Fibroblast of lung (primary cell): ENCODE data around the gene BORCS6. TPM values are rescaled to one million over a fixed set of nuclear protein-coding genes. Genes with fewer than 3 reads are reported as not detected.
"Not testable (repeated sequence)": the region's sequence is repeated elsewhere in the genome, so short reads cannot be mapped to it uniquely, and the experiment has no call there.

Experiments used
- DNase-seq, 2 donors: peaks; one replicate each; pipeline versions ENCODE4 v3.0.0 to v3.0.0-alpha.2; 2010; ENCODE audit warnings: low read depth in 2 of 2
- H2AFZ ChIP-seq: 2 replicates; pipeline ENCODE4 v1.5.1; 2012; ENCODE audit warnings: low read length, control low read depth, inconsistent platforms
- H3K27ac ChIP-seq: 2 replicates; pipeline ENCODE4 v1.5.1; 2011; ENCODE audit warnings: low read length, control low read depth; ENCODE audit not compliant: insufficient read depth
- H3K27me3 ChIP-seq: 2 replicates; pipeline ENCODE4 v1.5.1; 2011; ENCODE audit warnings: mild to moderate bottlenecking, low read length; ENCODE audit not compliant: control insufficient read depth, insufficient read depth
- H3K36me3 ChIP-seq: 2 replicates; pipeline ENCODE4 v1.5.1; 2011; ENCODE audit warnings: low read length; ENCODE audit not compliant: control insufficient read depth, insufficient read depth
- H3K4me1 ChIP-seq: 2 replicates; pipeline ENCODE4 v1.5.1; 2011; ENCODE audit warnings: low read length; ENCODE audit not compliant: control insufficient read depth, insufficient read depth; ENCODE audit errors: extremely low read depth
- H3K4me2 ChIP-seq: 2 replicates; pipeline ENCODE4 v1.5.1; 2011; ENCODE audit warnings: low read length, control low read depth; ENCODE audit not compliant: insufficient read depth; ENCODE audit errors: extremely low read depth
- H3K4me3 ChIP-seq, 4 experiments: fragments of 200-600 bp in 1 of 4; sonication (generic) in 1 of 4; replicated peaks in 1 of 4; 2 replicates each; pipeline ENCODE4 v1.5.1; 2011 to 2016; ENCODE audit warnings: low read length in 4 of 4, low read depth in 3 of 4, mild to moderate bottlenecking in 3 of 4, control low read depth in 2 of 4, inconsistent platforms in 1 of 4, mixed read lengths in 1 of 4; ENCODE audit not compliant: insufficient read depth in 1 of 4; ENCODE audit errors: control extremely low read depth in 1 of 4
- H3K79me2 ChIP-seq: 2 replicates; pipeline ENCODE4 v1.5.1; 2012; ENCODE audit warnings: mild to moderate bottlenecking, low read length, inconsistent platforms; ENCODE audit not compliant: control insufficient read depth, insufficient read depth
- H3K9ac ChIP-seq: 2 replicates; pipeline ENCODE4 v1.5.1; 2011; ENCODE audit warnings: mild to moderate bottlenecking, low read length, control low read depth; ENCODE audit not compliant: insufficient read depth
- H3K9me3 ChIP-seq: 2 replicates; pipeline ENCODE4 v1.5.1; 2012; ENCODE audit warnings: low read depth, low read length; ENCODE audit not compliant: control insufficient read depth, insufficient read depth
- H4K20me1 ChIP-seq: 2 replicates; pipeline ENCODE4 v1.5.1; 2011; ENCODE audit warnings: low read length; ENCODE audit not compliant: control insufficient read depth, insufficient read depth; ENCODE audit errors: extremely low read depth
- CTCF ChIP-seq, 2 donors: IDR thresholded peaks in 1 of 2; conservative IDR thresholded peaks in 1 of 2; 1 replicate in 1 of 2; 2 replicates in 1 of 2; pipeline ENCODE4 v1.5.1; 2011 to 2012; ENCODE audit warnings: low read length in 2 of 2, control low read depth in 1 of 2, inconsistent platforms in 1 of 2, low read depth in 1 of 2, mild to moderate bottlenecking in 1 of 2
- EZH2 ChIP-seq: IDR thresholded peaks from 2 replicates; pipeline ENCODE4 v1.5.1; 2012; ENCODE audit warnings: low read length, control low read depth, mild to moderate bottlenecking; ENCODE audit errors: missing control alignments
- polyA plus RNA-seq, 2 donors: library from polyadenylated mRNA; depleted of rRNA in 1 of 2; stranded (reverse) in 1 of 2; unstranded in 1 of 2; fragments of >200 nt; gene quantifications; 2 replicates each; pipeline ENCODE4 v1.2.1, GENCODE V29; 2011 to 2012; ENCODE audit warnings: missing spikeins in 1 of 2
- total RNA-seq: library from RNA; depleted of rRNA; stranded (reverse); fragments of >200 nt; gene quantifications from 2 replicates; pipeline ENCODE4 v1.2.1, GENCODE V29; 2014

Gene BORCS6
- total and polyA plus RNA-seq, 2 donors (not counting 1 experiment from before 2014, with no cell fraction given) = 2.9 to 11.4 TPM

- Histone ChIP-seq H3K4me2 (peak overlapping the region; percentile 97), H3K9me3 (no peaks in the 10 kb centered on the region), H3K9ac (peak overlapping the region; percentile 68), H3K36me3 (no peaks in the 10 kb centered on the region), H3K4me3 (peak overlapping the region; percentile 62 to 92 (median 79)), H3K27ac (peak overlapping the region; percentile 91), H3K27me3 (no peaks in the 10 kb centered on the region), H3K4me1 (peaks cover 3% of the 10 kb centered on the region), H2AFZ (peak overlapping the region; percentile 83), H3K79me2 (no peaks in the 10 kb centered on the region), H4K20me1 (no peaks in the 10 kb centered on the region)
- TF ChIP-seq CTCF (conservative IDR thresholded peaks at IDR 0.05 in 1 of 2, IDR thresholded peaks at IDR 0.05 in 1 of 2; ENCODE audit: low read depth in 1 of 2, low read length in 2 of 2) = no peak
- TF ChIP-seq EZH2 = no peak
- DNase-seq = peak; percentile 91 to 95
Measured at GRCh38 chr17:8220783-8221662, 31.0 kb upstream of the BORCS6 start.

- not testable (repeated sequence) for DNase-seq, H3K4me3 ChIP-seq, H4K20me1 ChIP-seq, H3K9me3 ChIP-seq, H3K36me3 ChIP-seq, H3K4me1 ChIP-seq, H3K9ac ChIP-seq, H3K27ac ChIP-seq, H3K27me3 ChIP-seq, H2AFZ ChIP-seq, H3K4me2 ChIP-seq
- peaks cover 13% of the 10 kb centered on the region for H3K79me2 ChIP-seq
Measured at GRCh38 chr17:8214000-8214399, 24.0 kb upstream of the BORCS6 start.

GRCh38 chr17:8212312-8213180 is 22.6 kb upstream of the BORCS6 start:
- Histone ChIP-seq H3K9ac (no peak overlapping the region), H3K27me3 (no peaks in the 10 kb centered on the region), H2AFZ (no peak overlapping the region), H3K27ac (no peak overlapping the region), H3K36me3 (no peaks in the 10 kb centered on the region), H3K4me3 (no peak overlapping the region), H3K79me2 (peaks cover 23% of the 10 kb centered on the region), H3K9me3 (no peaks in the 10 kb centered on the region), H3K4me1 (peaks cover 3% of the 10 kb centered on the region), H3K4me2 (no peak overlapping the region), H4K20me1 (no peaks in the 10 kb centered on the region)
- no peak for TF ChIP-seq CTCF (conservative IDR thresholded peaks at IDR 0.05 in 1 of 2, IDR thresholded peaks at IDR 0.05 in 1 of 2; ENCODE audit: low read depth in 1 of 2, low read length in 2 of 2)
- DNase-seq = no peak
